ENCODE measurements around the gene BTBD9.

DNA sequence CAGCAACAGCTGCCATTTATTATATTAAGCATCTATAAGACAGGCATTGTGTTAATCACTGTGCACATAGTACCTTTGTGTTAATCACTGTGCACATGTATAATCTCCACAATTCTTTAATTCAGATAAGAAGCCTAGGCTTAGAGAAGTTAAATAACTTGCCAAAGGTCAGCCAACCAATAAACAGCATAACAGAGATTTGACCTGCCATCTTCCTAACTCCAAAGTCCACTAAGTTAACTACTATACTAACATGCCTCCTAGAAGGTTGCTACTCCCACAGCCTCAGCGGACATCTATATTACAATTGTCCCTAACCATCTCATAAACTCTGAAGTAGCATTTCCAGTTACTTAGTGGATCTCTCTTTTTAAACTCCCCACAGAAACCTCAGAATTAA, 3.7 kb downstream of the BTBD9 start:
- no peak for TF ChIP-seq ZNF274 (IDR thresholded peaks at IDR 0.05; ENCODE audit: low read depth, low read length)
- no peak for TF ChIP-seq SUZ12 (IDR thresholded peaks at IDR 0.05; ENCODE audit: extremely low read depth, insufficient read depth, insufficient read length)
- TF ChIP-seq YY1 (IDR thresholded peaks at IDR 0.05; ENCODE audit: insufficient read depth, insufficient read length): no peak

All from NT2/D1 (cell line).